ENCODE results near the gene IGFLR1. TPM values are rescaled to one million over a fixed set of nuclear protein-coding genes. Genes with fewer than 3 reads are reported as not detected.

IGFLR1 gene
- total and polyA plus RNA-seq, 2 of the 8 experiments (the other 6 are each of a cell fraction or from before 2014, with no cell fraction given), result 8.4 to 28.9 TPM

- Histone ChIP-seq H2AFZ (ENCODE audit: low read length) (no peak overlapping the region), H3K4me1 (replicated peaks in 1 of 4; ENCODE audit: control insufficient read depth in 3 of 4, insufficient read depth in 4 of 4, low read length in 3 of 4) (peaks cover 0 to 3% (median 0%) of the 10 kb centered on the region in 4 experiments; a peak in 2 of 7 replicates), H3K4me2 (ENCODE audit: insufficient read depth in 1 of 2, low read depth in 2 of 2, low read length in 2 of 2) (no peak overlapping the region), H3K56ac (replicated peaks; ENCODE audit: insufficient read length, low read depth, low read length) (no peak overlapping the region), H3K36me3 (ENCODE audit: control insufficient read depth in 2 of 4, insufficient read depth in 4 of 4, low read length in 3 of 4) (peaks cover 11 to 35% (median 20%) of the 10 kb centered on the region in 4 experiments; a peak in 6 of 8 replicates), H3K27me3 (replicated peaks in 1 of 4; ENCODE audit: control insufficient read depth in 3 of 4, extremely low read depth in 1 of 4, insufficient read depth in 3 of 4, low read length in 3 of 4) (no peaks in the 10 kb centered on the region), H3K27ac (ENCODE audit: low read depth, low read length) (no peak overlapping the region), H3K4me3 (ENCODE audit: extremely low read depth in 1 of 4, insufficient read depth in 2 of 4, low read depth in 3 of 4, low read length in 4 of 4) (no peak overlapping the region), H3K9ac (replicated peaks in 1 of 4; ENCODE audit: extremely low read depth in 1 of 4, low read depth in 3 of 4, low read length in 3 of 4) (no peak overlapping the region), H2BK12ac (ENCODE audit: low read depth, low read length) (no peak overlapping the region), H2BK15ac (ENCODE audit: low read length) (no peak overlapping the region), H2BK20ac (ENCODE audit: low read length) (no peak overlapping the region), H3K79me2 (ENCODE audit: control insufficient read depth in 1 of 2, insufficient read depth in 2 of 2, low read length in 2 of 2) (no peaks in the 10 kb centered on the region), H4K5ac (ENCODE audit: insufficient read length, low read depth, low read length) (no peak overlapping the region), H4K8ac (ENCODE audit: extremely low read depth, insufficient read depth, low read length) (no peak overlapping the region), H3K23me2 (ENCODE audit: low read depth, low read length) (peaks cover 10% of the 10 kb centered on the region; the same call in 1 of the 2 replicates), H2BK5ac (ENCODE audit: low read depth, low read length) (no peak overlapping the region), H3K23ac (ENCODE audit: insufficient read length) (no peak overlapping the region), H4K91ac (replicated peaks; ENCODE audit: insufficient read length, low read length) (no peak overlapping the region), H3K79me1 (ENCODE audit: low read depth, low read length) (no peaks in the 10 kb centered on the region), H2BK120ac (replicated peaks; ENCODE audit: low read depth, low read length) (no peak overlapping the region), H3K9me3 (ENCODE audit: insufficient read depth in 2 of 2, low read depth in 1 of 2, low read length in 1 of 2) (no peaks in the 10 kb centered on the region), H2AK5ac (ENCODE audit: low read depth, low read length) (no peak overlapping the region), H3K14ac (ENCODE audit: insufficient read length) (no peak overlapping the region), H4K20me1 (replicated peaks in 1 of 2; ENCODE audit: control insufficient read depth in 1 of 2, insufficient read depth in 2 of 2, low read length in 2 of 2) (peaks cover 0 to 15% of the 10 kb centered on the region in 2 experiments), H3K18ac (ENCODE audit: extremely low read depth, low read length) (no peak overlapping the region), H3K4ac (replicated peaks; ENCODE audit: insufficient read length, low read depth, low read length) (no peak overlapping the region)
- ChIA-PET CTCF (ENCODE audit: partially characterized antibody) (interaction anchor here (0.6 to 8.9 kb wide), 4 partner anchors 14 to 98 kb away, joined by 3 to 80 read pairs (median 5); no protein-coding TSS in a partner anchor), POLR2A (ENCODE audit: partially characterized antibody) (interaction anchor here (0.6 to 7.6 kb wide), 7 partner anchors 10 to 238 kb away, joined by 3 to 54 read pairs (median 5); partner anchors contain the start of gene LIN37)
- TF ChIP-seq KDM4A (IDR thresholded peaks at IDR 0.05; ENCODE audit: low read depth, low read length, severe bottlenecking) (no peak), POLR2AphosphoS5 (IDR thresholded peaks at IDR 0.05; ENCODE audit: low read depth, low read length) (peak; percentile 22; the same call in 1 of the 2 replicates)
- 92% methylated on average over 29 of the region's 37 CpGs; no CpG with 5 or more reads in 1 of the 2 experiments for WGBS, 2 experiments (ENCODE audit: extremely low coverage in 1 of 2, insufficient coverage in 1 of 2, insufficient read length in 1 of 2, insufficient replicate concordance in 2 of 2, low coverage in 1 of 2, low lambda C conversion rate in 2 of 2, missing lambda C conversion rate in 1 of 2)
- DNase-seq (ENCODE audit: low read depth in 1 of 2, low spot score in 2 of 2) (no peak), FAIRE-seq (no peak)
Measured at GRCh38 chr19:35738021-35738886, 4.0 kb downstream of the IGFLR1 start.

Measured in H1 (cell line).